Ammon's horn (tissue), 1 donor: ENCODE results near the gene COL9A1.

Source experiments
- DNase-seq: peaks from one replicate; pipeline ENCODE4 v3.0.0-alpha.2; 2016; ENCODE audit warnings: low spot score

The COL9A1 gene

DNA sequence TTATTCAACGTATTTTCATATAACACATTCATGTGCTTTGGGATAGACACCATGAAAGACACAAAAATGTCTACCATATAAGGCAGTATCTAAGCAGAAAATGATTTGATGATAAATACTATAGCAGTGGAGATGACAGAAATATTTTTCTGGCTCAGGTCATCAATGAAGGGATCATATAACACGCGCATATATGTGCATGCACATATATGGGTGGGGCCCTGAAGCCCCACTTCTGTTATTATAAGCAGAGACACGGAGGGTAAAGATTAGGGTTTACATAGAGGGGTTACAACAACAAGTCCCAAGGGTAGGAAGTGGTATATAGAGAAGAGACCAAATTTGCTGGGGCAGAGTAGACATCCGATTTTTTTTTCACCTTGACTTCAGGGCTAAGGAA, 16.0 kb downstream of the COL9A1 start:
- DNase-seq: no peak

DNA sequence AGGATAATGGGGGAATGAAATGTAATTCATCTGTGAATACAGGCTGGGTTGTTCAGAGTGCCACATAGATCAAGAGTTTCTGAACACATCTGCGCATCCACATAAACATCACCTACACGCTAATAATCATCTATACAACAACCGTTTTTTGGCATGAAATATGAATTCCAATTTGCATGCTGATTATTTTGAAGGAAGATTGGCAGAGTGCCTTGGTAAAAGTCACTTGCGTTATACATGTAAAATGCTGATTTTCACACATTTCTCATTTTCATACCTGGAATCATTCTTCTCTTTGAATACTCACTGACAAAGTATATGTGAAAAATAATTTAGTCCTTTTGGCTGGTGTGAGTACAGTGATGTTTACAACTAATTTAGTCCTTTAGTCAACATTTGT, 17.7 kb downstream of the COL9A1 start:
- DNase-seq: no peak

DNA sequence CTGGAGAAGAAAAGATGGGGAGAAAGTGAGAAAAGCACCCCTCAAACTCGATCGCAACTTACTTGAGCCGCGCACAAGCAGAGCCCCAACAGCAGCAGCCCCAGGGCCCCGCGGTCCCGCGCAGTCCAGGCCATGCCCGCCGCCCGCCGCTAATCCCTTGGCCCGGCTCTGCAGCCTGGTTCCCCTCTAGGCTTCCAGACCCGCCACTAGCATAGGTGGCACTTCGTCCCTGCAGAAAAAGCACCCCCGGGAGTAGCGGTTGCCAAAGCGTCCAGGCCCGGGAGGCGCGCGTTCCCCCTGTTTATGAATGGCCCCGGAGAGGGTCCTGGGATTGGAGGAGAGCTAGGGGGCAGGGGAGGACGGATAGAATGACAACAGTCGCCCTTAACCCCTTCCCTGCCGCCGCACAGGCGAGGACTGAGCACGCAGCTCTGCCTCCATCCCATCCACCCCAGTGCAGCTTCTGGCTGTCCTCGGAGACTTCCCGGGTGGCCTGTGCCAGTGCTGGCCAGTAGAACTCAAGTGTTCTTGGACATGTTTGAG, 19.9 kb downstream of the COL9A1 start:
- DNase-seq: no peak

DNA sequence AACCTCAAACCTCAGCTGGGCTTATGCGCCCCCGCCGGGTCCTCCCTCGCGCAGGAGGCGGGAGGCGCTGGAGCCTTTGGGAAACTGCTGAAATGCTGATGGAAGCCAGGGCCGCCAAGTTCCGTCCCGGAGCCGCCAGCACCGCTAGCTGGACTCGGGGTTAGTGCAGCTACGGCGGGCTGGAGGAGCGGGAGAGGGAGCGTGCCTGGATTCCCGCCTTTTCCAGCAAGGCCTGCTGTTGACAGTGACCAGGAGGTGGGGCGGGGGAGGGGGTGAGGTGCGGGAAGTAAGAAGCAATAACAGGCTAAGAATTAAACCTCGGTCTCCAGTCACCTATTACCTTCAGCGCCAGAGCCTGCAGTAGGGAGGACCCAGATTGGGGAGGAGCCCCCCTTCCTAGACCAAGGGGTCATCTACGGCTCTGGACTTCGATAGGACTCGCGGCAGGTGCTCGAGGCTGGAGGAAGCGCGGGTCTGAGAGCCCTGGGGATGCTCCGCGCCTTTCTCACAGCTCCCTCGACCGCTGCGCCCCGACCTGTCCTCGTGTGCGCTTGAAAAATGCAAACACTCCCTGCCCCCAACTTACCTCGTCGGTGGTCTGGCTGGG, 20.5 kb downstream of the COL9A1 start:
- DNase-seq: no peak

DNA sequence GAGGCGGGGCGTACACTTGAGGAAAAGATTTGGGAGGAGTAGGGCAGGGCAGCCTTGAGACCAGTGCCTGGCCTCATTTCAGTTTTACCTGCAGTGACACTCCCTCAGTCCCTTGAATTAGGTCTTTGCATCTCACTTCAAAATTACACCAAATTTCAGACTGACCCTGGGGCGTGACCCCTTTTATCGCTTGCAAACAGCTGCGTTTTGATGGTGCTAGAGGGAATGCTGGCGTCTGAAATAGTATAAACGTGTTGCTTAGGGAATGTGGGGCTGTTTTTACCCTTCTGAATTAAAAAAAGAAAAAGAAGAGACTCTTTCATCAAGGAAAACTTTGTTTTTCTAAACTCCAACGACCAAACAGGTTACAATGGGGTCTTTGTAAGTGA, 21.0 kb downstream of the COL9A1 start:
- no peak for DNase-seq

GRCh38 chr6:70280400-70280853, 22.5 kb downstream of the COL9A1 start:
- DNase-seq: no peak

GRCh38 chr6:70277470-70277869, 25.4 kb downstream of the COL9A1 start:
- no peak for DNase-seq

DNA sequence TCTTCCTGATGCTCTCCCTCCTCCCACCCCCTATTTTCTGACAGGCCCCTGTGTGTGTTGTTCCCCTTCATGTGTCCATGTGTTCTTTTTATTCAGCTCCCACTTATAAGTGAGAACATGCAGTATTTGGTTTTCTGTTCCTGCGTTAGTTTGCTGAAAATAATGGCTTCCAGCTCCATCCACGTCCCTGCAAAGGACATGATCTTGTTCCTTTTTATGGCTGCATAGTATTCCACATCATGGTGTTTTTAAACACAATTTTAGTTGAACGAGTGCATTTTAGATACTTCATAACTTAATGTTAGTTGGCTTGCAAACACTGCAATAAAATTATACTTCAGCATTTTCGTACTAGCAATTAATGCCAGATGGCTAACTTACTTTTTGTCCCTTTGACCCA, 28.5 kb downstream of the COL9A1 start:
- no peak for DNase-seq

- DNase-seq: no peak
These were observed 30.8 kb downstream of the COL9A1 start for GRCh38 chr6:70272071-70272470.

DNA sequence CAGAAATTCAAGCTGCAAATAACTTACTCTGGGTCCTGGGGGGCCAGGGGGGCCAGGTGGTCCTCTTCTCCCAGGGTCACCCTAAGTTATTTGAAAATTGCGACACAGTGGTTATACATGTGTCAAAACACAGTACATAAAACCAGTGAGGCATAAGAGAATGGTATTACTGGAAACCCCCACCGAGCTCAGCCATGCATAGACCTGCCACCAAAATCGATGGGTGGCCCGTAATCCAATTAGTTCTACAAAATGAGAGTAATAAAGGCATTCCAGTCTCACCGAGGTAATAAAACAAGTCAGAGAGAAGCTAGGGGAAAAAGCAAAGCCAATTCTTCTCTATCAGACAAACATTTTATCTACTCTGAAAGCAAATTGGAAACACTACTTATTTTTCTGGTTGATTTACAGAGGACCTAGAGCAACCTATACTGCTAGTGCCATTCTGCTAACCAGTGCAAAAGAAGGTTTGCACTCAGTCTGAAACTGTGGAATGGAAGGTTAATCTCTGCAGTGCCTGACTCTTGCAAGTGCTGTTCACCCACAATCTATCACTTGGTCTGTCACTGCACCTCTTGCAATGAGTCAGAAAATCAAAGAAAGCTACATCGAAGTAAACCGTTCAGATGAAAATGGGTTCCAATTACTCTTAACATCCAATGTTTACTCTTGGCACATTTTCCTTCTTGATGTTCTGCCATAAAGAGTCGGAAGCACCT, 32.4 kb downstream of the COL9A1 start:
- no peak for DNase-seq

DNA sequence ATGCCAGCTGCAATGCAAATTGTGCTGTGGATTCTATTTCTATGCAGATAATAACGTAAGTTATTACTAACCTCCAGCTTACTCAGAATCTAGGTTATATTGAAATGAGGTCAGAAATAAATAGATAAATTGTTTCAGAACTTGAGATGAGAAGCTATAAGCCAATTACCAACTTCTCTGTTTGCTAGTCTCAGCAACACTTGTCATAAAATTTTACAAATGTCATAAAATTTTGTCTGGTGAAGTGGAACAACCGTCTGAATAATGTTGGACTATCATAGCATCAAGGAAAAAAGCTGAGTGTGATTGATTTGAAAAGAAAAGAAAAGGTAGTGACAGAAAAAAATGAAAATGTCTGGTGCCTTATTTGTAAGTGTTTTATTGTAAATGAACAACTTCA, 36.7 kb downstream of the COL9A1 start:
- no peak for DNase-seq

DNA sequence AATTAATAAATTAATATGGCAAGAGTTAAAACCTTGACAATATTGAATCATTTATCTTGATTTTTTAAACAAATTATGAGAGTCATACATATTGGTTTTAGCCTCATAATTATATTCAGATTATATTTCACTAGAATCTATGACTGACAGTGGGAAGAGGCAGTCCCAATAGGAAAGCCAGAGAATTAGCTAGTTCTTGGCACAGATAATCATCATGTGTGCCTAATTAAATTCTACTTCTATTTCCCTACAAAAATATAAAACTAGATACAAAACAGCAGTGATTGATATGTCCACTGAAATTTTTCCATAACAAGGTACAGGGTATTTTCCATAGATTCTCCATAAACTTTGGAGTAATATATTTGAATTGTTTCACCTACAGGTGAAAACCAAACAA, 38.6 kb downstream of the COL9A1 start:
- DNase-seq: no peak

DNA sequence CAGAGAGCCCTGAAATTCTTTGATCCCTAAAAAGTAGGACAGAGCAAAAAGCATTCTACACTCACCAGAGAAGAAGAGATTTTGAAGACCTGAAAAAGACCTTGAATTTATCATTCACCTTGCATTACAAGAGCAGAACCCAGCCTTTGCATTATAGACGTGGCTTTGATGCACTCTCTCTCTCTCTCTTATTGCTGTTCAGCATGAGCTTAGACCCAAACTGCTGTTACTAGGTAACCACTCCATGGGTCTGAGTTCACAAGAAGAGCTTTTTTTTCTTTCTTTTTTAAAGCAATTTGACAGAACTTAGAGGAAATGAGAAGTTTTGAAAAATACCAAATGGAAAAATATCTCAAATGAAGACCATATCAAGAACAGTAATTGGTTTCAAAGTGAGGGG, 44.4 kb downstream of the COL9A1 start:
- DNase-seq: no peak

DNA sequence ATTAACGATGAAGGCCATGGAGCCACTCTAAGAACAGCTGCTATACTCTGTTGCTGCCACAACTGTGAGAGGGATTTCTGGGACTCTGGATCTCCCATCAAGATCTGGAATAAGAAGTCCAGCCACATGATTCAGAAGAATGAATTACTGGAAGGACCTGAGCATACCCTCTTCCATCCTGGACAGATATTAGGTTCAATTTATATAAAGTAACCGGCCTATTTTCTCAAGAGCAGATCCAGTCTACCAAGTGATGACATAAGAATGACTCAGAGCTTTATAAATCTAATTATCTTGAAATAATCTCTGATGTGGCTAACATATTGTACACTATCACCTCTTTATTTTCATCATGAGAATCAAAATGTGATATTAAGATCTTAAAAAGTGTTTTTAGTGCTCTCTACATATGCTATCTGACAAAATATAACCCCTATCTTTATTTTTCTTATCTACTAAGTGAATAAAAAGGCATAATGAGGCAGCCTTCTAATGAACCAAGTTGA, 45.1 kb downstream of the COL9A1 start:
- DNase-seq: no peak

GRCh38 chr6:70254784-70255183, 48.1 kb downstream of the COL9A1 start:
- no peak for DNase-seq

DNA sequence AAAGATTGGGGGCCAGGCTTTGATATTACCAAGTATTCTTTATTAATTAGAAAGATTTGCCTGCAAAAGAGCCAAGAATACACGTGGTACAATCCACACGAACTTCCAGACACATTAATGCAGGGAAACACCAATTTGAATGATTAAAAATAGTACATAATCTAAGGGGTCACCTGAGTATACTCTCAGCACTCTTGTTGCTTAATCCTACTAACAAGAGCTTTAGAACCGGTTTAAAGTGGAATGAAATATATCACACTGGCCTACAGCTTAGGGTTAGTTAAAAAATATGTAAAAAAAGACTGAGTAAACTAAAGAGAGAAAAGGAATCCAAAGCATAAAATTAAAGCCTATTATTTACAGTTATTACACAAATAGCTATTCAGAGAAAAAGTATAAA, 49.0 kb downstream of the COL9A1 start:
- DNase-seq: no peak

GRCh38 chr6:70252604-70253003, 50.3 kb downstream of the COL9A1 start:
- DNase-seq: no peak

DNA sequence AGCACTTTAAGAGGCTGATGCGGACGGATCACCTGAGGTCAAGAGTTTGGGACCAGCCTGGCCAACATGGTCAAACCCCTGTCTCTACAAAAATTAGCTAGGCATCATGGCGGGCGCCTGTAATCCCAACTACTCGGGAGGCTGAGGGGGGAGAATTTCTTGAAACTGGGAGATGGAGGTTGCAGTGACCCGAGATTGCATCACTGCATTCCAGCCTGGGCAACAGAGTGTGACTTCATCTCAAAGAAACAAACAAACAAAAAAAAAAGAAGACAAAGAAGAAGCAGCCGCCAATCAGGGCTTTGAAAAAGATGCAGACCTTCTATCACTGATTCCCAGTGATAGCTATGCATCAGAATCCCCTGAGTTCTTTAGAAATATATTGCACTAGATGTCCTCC, 56.8 kb downstream of the COL9A1 start:
- no peak for DNase-seq

DNA sequence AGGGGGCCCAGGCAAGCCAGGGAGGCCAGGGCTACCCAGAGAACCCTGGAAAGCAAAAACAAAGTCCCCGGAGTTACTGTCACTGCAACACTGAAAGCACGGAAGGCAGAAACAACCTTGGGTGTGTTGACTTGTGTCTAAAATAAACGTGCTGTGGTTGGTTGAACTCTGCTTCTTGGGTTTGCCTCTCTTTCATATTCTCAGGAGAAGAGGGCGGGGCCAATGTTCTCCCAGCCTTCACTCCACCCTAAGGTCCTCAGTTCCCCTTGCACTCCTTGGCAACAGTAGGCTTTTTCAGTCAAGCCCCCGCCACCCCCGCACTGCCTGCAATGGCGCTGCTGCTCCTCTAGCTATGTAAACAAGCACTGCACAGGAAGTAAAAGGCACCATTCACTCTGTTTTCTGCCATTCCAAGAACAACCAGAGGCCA, 60.9 kb downstream of the COL9A1 start:
- DNase-seq: no peak

DNA sequence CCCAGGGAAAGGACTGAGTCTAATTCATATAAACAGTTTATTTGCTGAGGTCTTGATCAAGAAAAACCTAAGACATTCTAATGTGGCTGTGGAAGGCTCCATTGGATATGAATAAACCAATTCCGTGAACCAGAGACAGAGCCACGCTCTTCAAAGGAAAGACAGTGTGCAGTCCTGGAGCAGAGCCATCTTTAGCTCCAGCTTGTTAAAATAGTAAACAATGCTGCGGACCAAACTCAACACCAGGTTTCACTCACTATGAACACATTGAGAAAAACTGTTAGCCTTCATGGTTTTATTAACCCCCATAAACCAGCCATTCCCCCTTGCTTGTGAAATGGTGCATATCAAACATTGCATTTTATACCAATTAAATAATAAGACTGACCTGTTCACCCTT, 61.9 kb downstream of the COL9A1 start:
- no peak for DNase-seq

DNA sequence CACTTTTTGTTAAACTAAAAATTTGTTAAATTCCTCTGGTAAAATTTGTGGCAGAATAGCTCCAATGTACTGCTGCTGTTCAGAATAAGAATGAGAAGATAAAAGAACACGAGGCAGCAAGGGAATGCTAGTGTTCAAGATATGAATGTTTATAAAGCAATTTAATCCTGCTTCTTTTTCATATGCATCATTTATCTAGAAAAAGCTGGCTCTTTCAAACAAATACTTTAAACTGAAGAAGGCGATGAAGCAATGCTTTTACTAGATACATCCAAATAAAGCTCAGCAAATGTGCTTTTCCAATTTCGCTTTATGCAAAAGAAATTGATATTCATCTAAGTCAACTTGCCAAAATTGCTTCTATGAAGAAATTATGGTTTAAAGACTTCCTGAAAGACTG, 66.5 kb downstream of the COL9A1 start:
- no peak for DNase-seq

DNA sequence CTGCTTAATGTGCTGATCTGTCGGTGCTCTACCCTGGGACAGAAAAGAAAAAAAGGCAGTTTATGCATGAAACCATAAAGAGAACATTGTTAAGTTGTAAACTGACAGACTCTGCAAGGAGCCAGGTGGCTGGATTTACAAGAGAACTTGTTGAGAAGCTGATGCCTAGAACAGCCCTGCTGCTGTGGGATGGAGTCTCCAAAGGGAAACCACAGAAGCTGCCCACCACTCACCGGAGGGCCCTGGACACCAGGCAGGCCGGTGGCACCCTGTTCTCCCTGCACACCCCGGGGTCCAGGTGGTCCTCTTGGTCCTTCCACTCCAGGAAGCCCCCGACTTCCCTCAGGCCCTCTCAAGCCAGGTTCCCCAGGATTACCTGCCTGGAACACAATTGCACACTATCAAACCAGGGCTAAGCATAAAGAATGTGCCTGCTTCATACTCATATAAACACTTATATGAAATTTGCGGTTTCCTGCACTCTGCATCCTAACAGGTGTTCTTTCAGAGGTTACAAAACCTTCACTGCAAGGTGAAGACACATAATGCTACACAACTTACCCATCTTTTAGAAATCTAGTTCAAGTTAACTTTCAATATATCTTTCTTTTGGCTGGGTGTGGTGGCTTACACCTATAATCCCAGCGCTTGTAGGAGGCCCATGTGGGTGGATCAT, 68.2 kb downstream of the COL9A1 start:
- no peak for DNase-seq

GRCh38 chr6:70231311-70231710, 71.6 kb downstream of the COL9A1 start:
- no peak for DNase-seq
